ENCODE results near the gene FMNL2. TPM values are rescaled to one million over a fixed set of nuclear protein-coding genes. Genes with fewer than 3 reads are reported as not detected.

The FMNL2 gene
- total RNA-seq, 1 donor from 2014 or later, result 5.5 TPM

GRCh38 chr2:152525277-152525838, 190.4 kb downstream of the FMNL2 start:
- Histone ChIP-seq H3K27ac (replicated peaks) (no peak overlapping the region), H3K4me3 (no peak overlapping the region), H3K4me1 (peaks cover 19% of the 10 kb centered on the region), H3K9me3 (replicated peaks) (no peaks in the 10 kb centered on the region), H3K36me3 (no peaks in the 10 kb centered on the region), H3K27me3 (ENCODE audit: low read depth) (no peaks in the 10 kb centered on the region)
- no peak for TF ChIP-seq CTCF (IDR thresholded peaks at IDR 0.05; ENCODE audit: borderline replicate concordance)
- no peak for DNase-seq
- intact Hi-C loops (cut with micrococcal nuclease), result no loop called here

GRCh38 chr2:152529420-152530115, 194.6 kb downstream of the FMNL2 start:
- Histone ChIP-seq H3K27me3 (ENCODE audit: low read depth) (no peaks in the 10 kb centered on the region), H3K27ac (replicated peaks) (no peak overlapping the region), H3K4me3 (no peak overlapping the region), H3K4me1 (peaks cover 19% of the 10 kb centered on the region), H3K9me3 (replicated peaks) (no peaks in the 10 kb centered on the region), H3K36me3 (no peaks in the 10 kb centered on the region)
- no peak for TF ChIP-seq CTCF (IDR thresholded peaks at IDR 0.05; ENCODE audit: borderline replicate concordance)
- intact Hi-C loops (cut with micrococcal nuclease), result no loop called here
- no peak for DNase-seq

- intact Hi-C loops (cut with micrococcal nuclease), result no loop called here
- no peak for TF ChIP-seq CTCF (IDR thresholded peaks at IDR 0.05; ENCODE audit: borderline replicate concordance)
- Histone ChIP-seq H3K9me3 (replicated peaks) (no peaks in the 10 kb centered on the region), H3K4me3 (no peak overlapping the region), H3K27me3 (ENCODE audit: low read depth) (no peaks in the 10 kb centered on the region), H3K27ac (replicated peaks) (no peak overlapping the region), H3K36me3 (no peaks in the 10 kb centered on the region), H3K4me1 (peaks cover 12% of the 10 kb centered on the region)
- no peak for DNase-seq
Measured at GRCh38 chr2:152532241-152532640, 197.3 kb downstream of the FMNL2 start.

GRCh38 chr2:152534460-152535135, 199.6 kb downstream of the FMNL2 start:
- no peak overlapping the region for H3K4me3 ChIP-seq
- DNase-seq, result no peak
- peaks cover 12% of the 10 kb centered on the region for H3K4me1 ChIP-seq
- H3K27me3 ChIP-seq (ENCODE audit: low read depth), result no peaks in the 10 kb centered on the region
- no peaks in the 10 kb centered on the region for H3K36me3 ChIP-seq
- H3K27ac ChIP-seq (replicated peaks), result no peak overlapping the region
- TF ChIP-seq CTCF (IDR thresholded peaks at IDR 0.05; ENCODE audit: borderline replicate concordance), result no peak
- H3K9me3 ChIP-seq (replicated peaks), result no peaks in the 10 kb centered on the region
- intact Hi-C loops (cut with micrococcal nuclease), result no loop called here

- no peak for DNase-seq
- peaks cover 12% of the 10 kb centered on the region for H3K4me1 ChIP-seq
- intact Hi-C loops (cut with micrococcal nuclease), result no loop called here
- H3K4me3 ChIP-seq, result no peak overlapping the region
- H3K36me3 ChIP-seq, result no peaks in the 10 kb centered on the region
- no peak overlapping the region for H3K27ac ChIP-seq (replicated peaks)
- no peak for TF ChIP-seq CTCF (IDR thresholded peaks at IDR 0.05; ENCODE audit: borderline replicate concordance)
- no peaks in the 10 kb centered on the region for H3K9me3 ChIP-seq (replicated peaks)
- H3K27me3 ChIP-seq (ENCODE audit: low read depth), result no peaks in the 10 kb centered on the region
Measured at GRCh38 chr2:152537081-152537651, 202.2 kb downstream of the FMNL2 start.
